GM10266 (cell line): ENCODE results near the gene C11orf42.

Experiments
- DNase-seq: peaks from one replicate; pipeline ENCODE4 v3.0.0; 2012; ENCODE audit errors: extremely low spot score
- CTCF ChIP-seq: IDR thresholded peaks from 2 replicates; pipeline ENCODE4 v1.5.1; 2012; ENCODE audit warnings: mild to moderate bottlenecking, low read depth; ENCODE audit not compliant: control insufficient read depth, insufficient read depth; ENCODE audit errors: missing control alignments

The C11orf42 gene

GRCh38 chr11:6205366-6205765 lies at the start of gene C11orf42:
Gene C11orf42, plus strand, starts transcription at chr11:6205557. Its CDS starts 59 bp downstream, at chr11:6205616.
- no peak for DNase-seq

GRCh38 chr11:6156628-6157359 lies 48.6 kb upstream of the C11orf42 start:
- no peak for TF ChIP-seq CTCF
- DNase-seq: no peak

More at GRCh38 chr11:6205366-6205765, at the start of gene C11orf42:
- no peak for TF ChIP-seq CTCF

GRCh38 chr11:6170226-6170625 lies 35.1 kb upstream of the C11orf42 start, which contains the start of gene OR52B2:
Gene OR52B2, minus strand, starts transcription at chr11:6170326. Its CDS starts 0 bp downstream, at chr11:6170326.
- no peak for TF ChIP-seq CTCF
- no peak for DNase-seq

GRCh38 chr11:6175440-6175839 lies 29.9 kb upstream of the C11orf42 start:
- DNase-seq: no peak
- no peak for TF ChIP-seq CTCF

GRCh38 chr11:6191742-6192141 lies 13.6 kb upstream of the C11orf42 start:
- DNase-seq: no peak
- no peak for TF ChIP-seq CTCF

GRCh38 chr11:6194065-6194581 lies 11.2 kb upstream of the C11orf42 start:
- no peak for DNase-seq
- no peak for TF ChIP-seq CTCF

GRCh38 chr11:6196396-6196795 lies 9.0 kb upstream of the C11orf42 start:
- no peak for DNase-seq
- TF ChIP-seq CTCF: no peak
